Keratinocyte (primary cell): ENCODE measurements around the gene ZCWPW2. TPM values are rescaled to one million over a fixed set of nuclear protein-coding genes. Genes with fewer than 3 reads are reported as not detected.

Experiments
- DNase-seq: peaks from one replicate; pipeline ENCODE4 v3.0.0-alpha.2; 2011; ENCODE audit warnings: low read depth, missing footprints, low spot score
- FAIRE-seq: peaks from 2 replicates; lab custom pipeline; 2011; peaks lifted over from hg19 to GRCh38; lab: Jason Lieb, UNC
- H2AFZ ChIP-seq: 2 replicates; pipeline ENCODE4 v1.6.0; 2012; ENCODE audit warnings: low read length, control low read depth, inconsistent platforms; ENCODE audit not compliant: control insufficient read depth
- H3K27ac ChIP-seq: 2 replicates; pipeline ENCODE4 v1.5.1; 2011; ENCODE audit warnings: low read length; ENCODE audit not compliant: control insufficient read depth, insufficient read depth
- H3K27me3 ChIP-seq: 3 replicates; pipeline ENCODE4 v1.6.0; 2011; ENCODE audit warnings: low read length; ENCODE audit not compliant: control insufficient read depth, insufficient read depth; ENCODE audit errors: extremely low read depth
- H3K36me3 ChIP-seq, 2 experiments: 2 replicates in 1 of 2; 3 replicates in 1 of 2; pipeline ENCODE4 v1.5.1; 2011; ENCODE audit warnings: low read length in 2 of 2, mild to moderate bottlenecking in 1 of 2; ENCODE audit not compliant: control insufficient read depth in 2 of 2, insufficient read depth in 2 of 2; ENCODE audit errors: extremely low read depth in 1 of 2
- H3K4me1 ChIP-seq: 3 replicates; pipeline ENCODE4 v1.5.1; 2011; ENCODE audit warnings: low read length; ENCODE audit not compliant: control insufficient read depth, insufficient read depth; ENCODE audit errors: extremely low read depth
- H3K4me2 ChIP-seq: 3 replicates; pipeline ENCODE4 v1.6.0; 2011; ENCODE audit warnings: low read depth, low read length; ENCODE audit not compliant: control insufficient read depth, insufficient read depth; ENCODE audit errors: extremely low read depth
- H3K4me3 ChIP-seq, 3 experiments: fragments of 200-600 bp in 1 of 3; sonication (generic) in 1 of 3; 2 replicates in 2 of 3; 3 replicates in 1 of 3; pipeline ENCODE4 v1.5.1; 2011 to 2016; ENCODE audit warnings: low read length in 3 of 3, mild to moderate bottlenecking in 3 of 3, control low read depth in 2 of 3, inconsistent platforms in 1 of 3, low read depth in 1 of 3, mixed read lengths in 1 of 3, mixed run types in 1 of 3, moderate library complexity in 1 of 3; ENCODE audit not compliant: control insufficient read depth in 2 of 3, insufficient read depth in 2 of 3; ENCODE audit errors: extremely low read depth in 1 of 3
- H3K79me2 ChIP-seq: 2 replicates; pipeline ENCODE4 v1.6.0; 2012; ENCODE audit warnings: low read length; ENCODE audit not compliant: control insufficient read depth, insufficient read depth
- H3K9ac ChIP-seq: 3 replicates; pipeline ENCODE4 v1.6.0; 2011; ENCODE audit warnings: low read length; ENCODE audit not compliant: control insufficient read depth, insufficient read depth; ENCODE audit errors: extremely low read depth
- H3K9me1 ChIP-seq: 3 replicates; pipeline ENCODE4 v1.6.0; 2011; ENCODE audit warnings: low read length; ENCODE audit not compliant: control insufficient read depth, insufficient read depth; ENCODE audit errors: extremely low read depth
- H3K9me3 ChIP-seq: 2 replicates; pipeline ENCODE4 v1.5.1; 2012; ENCODE audit warnings: low read depth, low read length; ENCODE audit not compliant: control insufficient read depth
- H4K20me1 ChIP-seq: 3 replicates; pipeline ENCODE4 v1.6.0; 2011; ENCODE audit warnings: low read length; ENCODE audit not compliant: control insufficient read depth, insufficient read depth; ENCODE audit errors: extremely low read depth
- CTCF ChIP-seq, 3 experiments: IDR thresholded peaks in 1 of 3; conservative IDR thresholded peaks in 1 of 3; optimal IDR thresholded peaks in 1 of 3; 2 replicates in 2 of 3; 3 replicates in 1 of 3; pipeline versions ENCODE3 to v1.5.1; 2011; ENCODE audit warnings: low read length in 3 of 3, mild to moderate bottlenecking in 3 of 3, moderate library complexity in 2 of 3, control low read depth in 1 of 3, inconsistent platforms in 1 of 3; ENCODE audit not compliant: insufficient read depth in 2 of 3; ENCODE audit errors: extremely low read depth in 1 of 3
- EZH2 ChIP-seq: IDR thresholded peaks from one replicate; pipeline ENCODE4 v1.6.1; 2012; ENCODE audit warnings: inconsistent platforms, mild to moderate bottlenecking, low read length, moderate library complexity
- dilution Hi-C: fragments of 300-500 bp; cut with MboI; formaldehyde crosslinking; loops from one replicate; pipeline ENCODE4 v1.7.0; 2020; ENCODE audit warnings: low sequenced_read_pairs; ENCODE audit not compliant: extremely low pct_ligation_motif_present
- polyA plus RNA-seq, 5 experiments: library from polyadenylated mRNA; depleted of rRNA in 3 of 5; stranded (reverse) in 3 of 5; stranded (forward) in 1 of 5; unstranded in 1 of 5; fragments of >200 nt; gene quantifications; 1 replicate in 1 of 5; 2 replicates in 3 of 5; 3 replicates in 1 of 5; pipeline versions ENCODE4 v1.2.1 to v1.2.3, GENCODE V29; 2011 to 2012; ENCODE audit warnings: missing spikeins in 2 of 5, low read depth in 1 of 5, low replicate concordance in 1 of 5

The ZCWPW2 gene
- polyA plus RNA-seq, 1 donor (not counting 4 experiments of a cell fraction or from before 2014, with no cell fraction given) = 0.58 TPM

- dilution Hi-C loops = no loop called here
- no peak overlapping the region for H3K4me3 ChIP-seq
- H3K9me1 ChIP-seq = no peaks in the 10 kb centered on the region
- DNase-seq (no peak), FAIRE-seq (no peak)
- no peaks in the 10 kb centered on the region for H3K27me3 ChIP-seq
- H3K27ac ChIP-seq = no peak overlapping the region
- H3K36me3 ChIP-seq = no peaks in the 10 kb centered on the region
- H4K20me1 ChIP-seq = no peaks in the 10 kb centered on the region
- no peaks in the 10 kb centered on the region for H3K4me1 ChIP-seq
- no peak overlapping the region for H2AFZ ChIP-seq
- no peak overlapping the region for H3K9ac ChIP-seq
- TF ChIP-seq CTCF (optimal IDR thresholded peaks at IDR 0.05 in 1 of 3, IDR thresholded peaks at IDR 0.05 in 1 of 3, conservative IDR thresholded peaks at IDR 0.05 in 1 of 3; ENCODE audit: extremely low read depth in 1 of 3, insufficient read depth in 2 of 3, low read length in 3 of 3) = no peak
- no peak for TF ChIP-seq EZH2
- H3K79me2 ChIP-seq = no peaks in the 10 kb centered on the region
- no peaks in the 10 kb centered on the region for H3K9me3 ChIP-seq
- no peak overlapping the region for H3K4me2 ChIP-seq
Observed at GRCh38 chr3:28467414-28467813, 118.9 kb downstream of the ZCWPW2 start.

- Histone ChIP-seq H4K20me1 (no peaks in the 10 kb centered on the region), H3K9me1 (no peaks in the 10 kb centered on the region), H3K4me1 (no peaks in the 10 kb centered on the region), H3K36me3 (no peaks in the 10 kb centered on the region), H3K4me2 (no peak overlapping the region), H3K9me3 (no peaks in the 10 kb centered on the region), H3K27me3 (no peaks in the 10 kb centered on the region), H3K27ac (no peak overlapping the region), H3K9ac (no peak overlapping the region), H3K79me2 (no peaks in the 10 kb centered on the region), H3K4me3 (no peak overlapping the region), H2AFZ (no peak overlapping the region)
- DNase-seq = peak; percentile 4
- dilution Hi-C loops = no loop called here
- FAIRE-seq = no peak
- TF ChIP-seq EZH2 (no peak), CTCF (optimal IDR thresholded peaks at IDR 0.05 in 1 of 3, IDR thresholded peaks at IDR 0.05 in 1 of 3, conservative IDR thresholded peaks at IDR 0.05 in 1 of 3; ENCODE audit: extremely low read depth in 1 of 3, insufficient read depth in 2 of 3, low read length in 3 of 3) (peak in 2 of 3 experiments; percentile 39 to 47)
Observed at GRCh38 chr3:28476194-28476593, 127.7 kb downstream of the ZCWPW2 start.
